Measurements from ENCODE around the gene SPSB2. TPM values are rescaled to one million over a fixed set of nuclear protein-coding genes. Genes with fewer than 3 reads are reported as not detected.

The SPSB2 gene
- total and polyA plus RNA-seq, 9 donors = 0.38 to 14.7 (median 8.3) TPM

DNA sequence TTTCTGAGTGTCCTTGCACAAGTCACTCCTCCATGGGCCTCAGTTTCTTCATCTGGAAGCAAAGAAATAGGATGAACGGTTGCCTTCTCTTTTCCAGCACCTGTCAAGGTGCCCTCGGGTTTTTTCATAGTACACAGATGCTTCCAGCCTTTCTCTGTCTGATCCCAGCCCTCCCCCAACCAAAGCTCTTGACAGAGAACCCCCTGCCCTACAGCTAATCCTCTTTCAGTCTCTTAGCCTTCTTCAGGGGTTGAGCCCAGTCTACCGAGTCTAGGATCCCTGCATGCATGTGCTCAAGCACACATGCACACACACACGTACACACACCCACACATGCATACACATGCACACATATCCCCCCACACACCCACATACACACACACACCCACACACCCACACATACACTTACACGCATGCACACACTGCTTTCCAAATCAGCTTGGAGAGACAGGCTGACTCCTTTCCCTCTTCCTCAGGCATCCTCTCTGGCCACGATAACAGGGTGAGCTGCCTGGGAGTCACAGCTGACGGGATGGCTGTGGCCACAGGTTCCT is 26.7 kb downstream of the SPSB2 start:
- Histone ChIP-seq H3K36me3 (no peaks in the 10 kb centered on the region), H3K9me3 (no peaks in the 10 kb centered on the region), H3K27me3 (no peaks in the 10 kb centered on the region), H3K4me1 (ENCODE audit: insufficient read depth) (no peaks in the 10 kb centered on the region), H3K4me3 (no peak overlapping the region), H3K27ac (no peak overlapping the region)
- TF ChIP-seq EP300 (IDR thresholded peaks at IDR 0.05) (no peak), POLR2A (IDR thresholded peaks at IDR 0.05) (no peak), CTCF (IDR thresholded peaks at IDR 0.05) (no peak)
- no peak for DNase-seq
- 77 to 88% (median 82%) methylated on average over 7 of the region's 7 CpGs for WGBS, 3 donors
- intact Hi-C loops (cut with DNase I) = no loop called here

DNA sequence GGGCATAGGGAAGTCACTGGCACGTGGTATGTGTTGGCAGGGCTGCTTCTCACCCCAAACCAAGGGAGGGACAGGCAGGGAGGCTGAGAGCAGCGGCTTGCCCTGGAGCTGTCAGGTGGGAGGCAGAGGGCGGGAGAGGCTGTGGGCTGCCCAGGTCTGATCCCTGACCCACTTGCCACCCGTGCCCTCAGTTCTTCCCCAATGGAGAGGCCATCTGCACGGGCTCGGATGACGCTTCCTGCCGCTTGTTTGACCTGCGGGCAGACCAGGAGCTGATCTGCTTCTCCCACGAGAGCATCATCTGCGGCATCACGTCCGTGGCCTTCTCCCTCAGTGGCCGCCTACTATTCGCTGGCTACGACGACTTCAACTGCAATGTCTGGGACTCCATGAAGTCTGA is 27.7 kb downstream of the SPSB2 start:
- no peak overlapping the region for H3K27ac ChIP-seq
- TF ChIP-seq POLR2A (IDR thresholded peaks at IDR 0.05) = no peak
- no peak for TF ChIP-seq CTCF (IDR thresholded peaks at IDR 0.05)
- TF ChIP-seq EP300 (IDR thresholded peaks at IDR 0.05) = no peak
- H3K36me3 ChIP-seq = no peaks in the 10 kb centered on the region
- DNase-seq = no peak
- intact Hi-C loops (cut with DNase I) = no loop called here
- no peaks in the 10 kb centered on the region for H3K4me1 ChIP-seq (ENCODE audit: insufficient read depth)
- no peaks in the 10 kb centered on the region for H3K27me3 ChIP-seq
- H3K4me3 ChIP-seq = no peak overlapping the region
- no peaks in the 10 kb centered on the region for H3K9me3 ChIP-seq
- 85 to 90% (median 87%) methylated on average over 17 of the region's 17 CpGs for WGBS, 3 donors

DNA sequence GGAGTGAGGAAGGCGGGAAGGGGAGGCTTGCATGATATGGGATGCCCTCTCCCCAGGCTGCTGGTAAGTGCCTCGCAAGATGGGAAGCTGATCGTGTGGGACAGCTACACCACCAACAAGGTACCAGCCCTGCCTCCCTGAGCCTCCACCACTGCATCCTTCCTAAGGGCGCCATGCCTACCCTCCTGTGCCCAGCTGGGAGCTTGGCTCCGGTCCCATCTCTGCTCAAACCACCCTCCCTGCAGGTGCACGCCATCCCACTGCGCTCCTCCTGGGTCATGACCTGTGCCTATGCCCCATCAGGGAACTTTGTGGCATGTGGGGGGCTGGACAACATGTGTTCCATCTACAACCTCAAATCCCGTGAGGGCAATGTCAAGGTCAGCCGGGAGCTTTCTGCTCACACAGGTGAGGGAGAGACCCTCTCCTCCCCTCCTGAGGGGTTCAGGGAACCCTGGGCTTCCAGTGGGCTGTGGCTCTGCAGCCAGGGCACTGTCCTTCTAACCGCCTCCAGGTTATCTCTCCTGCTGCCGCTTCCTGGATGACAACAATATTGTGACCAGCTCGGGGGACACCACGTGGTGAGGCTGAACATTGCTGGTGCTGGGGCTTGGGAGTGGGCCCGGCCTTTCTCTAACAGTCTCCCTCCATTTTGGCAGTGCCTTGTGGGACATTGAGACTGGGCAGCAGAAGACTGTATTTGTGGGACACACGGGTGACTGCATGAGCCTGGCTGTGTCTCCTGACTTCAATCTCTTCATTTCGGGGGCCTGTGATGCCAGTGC is 29.8 kb downstream of the SPSB2 start:
- no peak for DNase-seq
- WGBS, 3 donors = 68 to 72% (median 70%) methylated on average over 16 of the region's 16 CpGs

GRCh38 chr12:6842075-6842474 is 31.0 kb downstream of the SPSB2 start:
- intact Hi-C loops (cut with DNase I) = no loop called here
- H3K9me3 ChIP-seq = no peaks in the 10 kb centered on the region
- no peaks in the 10 kb centered on the region for H3K27me3 ChIP-seq
- H3K4me3 ChIP-seq = no peak overlapping the region
- no peak overlapping the region for H3K27ac ChIP-seq
- no peaks in the 10 kb centered on the region for H3K4me1 ChIP-seq (ENCODE audit: insufficient read depth)
- 92 to 97% (median 93%) methylated on average over 4 of the region's 4 CpGs for WGBS, 3 donors
- TF ChIP-seq POLR2A (IDR thresholded peaks at IDR 0.05) (no peak), EP300 (IDR thresholded peaks at IDR 0.05) (no peak), CTCF (IDR thresholded peaks at IDR 0.05) (no peak)
- DNase-seq = no peak
- no peaks in the 10 kb centered on the region for H3K36me3 ChIP-seq

More for the DNA sequence above, 29.8 kb downstream of the SPSB2 start:
- Histone ChIP-seq H3K36me3 (no peaks in the 10 kb centered on the region), H3K27me3 (no peaks in the 10 kb centered on the region), H3K27ac (no peak overlapping the region), H3K9me3 (no peaks in the 10 kb centered on the region), H3K4me3 (no peak overlapping the region), H3K4me1 (ENCODE audit: insufficient read depth) (no peaks in the 10 kb centered on the region)
- intact Hi-C loops (cut with DNase I) = no loop called here
- TF ChIP-seq CTCF (IDR thresholded peaks at IDR 0.05) (no peak), POLR2A (IDR thresholded peaks at IDR 0.05) (no peak), EP300 (IDR thresholded peaks at IDR 0.05) (no peak)
